Liver (tissue), 9 donors: Measurements from ENCODE around the gene TNK2. TPM values are rescaled to one million over a fixed set of nuclear protein-coding genes. Genes with fewer than 3 reads are reported as not detected.

Source experiments
- DNase-seq: peaks from one replicate; pipeline ENCODE4 v3.0.0-alpha.2; 2017; ENCODE audit warnings: low spot score
- H3K27ac ChIP-seq, 2 donors: one replicate each; pipeline ENCODE4 v1.7.0; 2013; ENCODE audit warnings: inconsistent platforms in 2 of 2, low read length in 2 of 2, control low read depth in 1 of 2, low read depth in 1 of 2, mild to moderate bottlenecking in 1 of 2
- H3K27me3 ChIP-seq, 4 donors: one replicate each; pipeline versions ENCODE4 v1.6.1 to v1.7.0; 2013; ENCODE audit warnings: low read length in 3 of 4, inconsistent platforms in 1 of 4, mild to moderate bottlenecking in 1 of 4, moderate library complexity in 1 of 4; ENCODE audit not compliant: control insufficient read depth in 4 of 4, insufficient read depth in 4 of 4
- H3K36me3 ChIP-seq, 4 donors: one replicate each; pipeline versions ENCODE4 v1.6.1 to v1.7.0; 2013; ENCODE audit warnings: low read length in 3 of 4, mild to moderate bottlenecking in 3 of 4, low read depth in 1 of 4, moderate library complexity in 1 of 4; ENCODE audit not compliant: control insufficient read depth in 4 of 4, insufficient read depth in 3 of 4
- H3K4me1 ChIP-seq, 4 donors: one replicate each; pipeline versions ENCODE4 v1.6.1 to v1.7.0; 2013; ENCODE audit warnings: low read length in 3 of 4, mild to moderate bottlenecking in 3 of 4, moderate library complexity in 1 of 4; ENCODE audit not compliant: control insufficient read depth in 4 of 4, insufficient read depth in 4 of 4
- H3K4me3 ChIP-seq, 3 donors: one replicate each; pipeline versions ENCODE4 v1.6.1 to v1.7.0; 2013; ENCODE audit warnings: low read length in 3 of 3, control low read depth in 1 of 3, low read depth in 1 of 3, mild to moderate bottlenecking in 1 of 3
- H3K9ac ChIP-seq, 2 donors: one replicate each; pipeline ENCODE4 v1.7.0; 2013; ENCODE audit warnings: low read length in 2 of 2, mild to moderate bottlenecking in 2 of 2, moderate library complexity in 2 of 2, control low read depth in 1 of 2, low read depth in 1 of 2
- H3K9me3 ChIP-seq, 4 donors: one replicate each; pipeline versions ENCODE4 v1.6.1 to v1.7.0; 2013; ENCODE audit warnings: low read length in 3 of 4; ENCODE audit not compliant: control insufficient read depth in 4 of 4
- ATF3 ChIP-seq: IDR thresholded peaks from 2 replicates; pipeline ENCODE4 v1.6.1; 2016; ENCODE audit warnings: antibody characterized with exemption
- EGR1 ChIP-seq, 2 donors: IDR thresholded peaks; 2 replicates each; pipeline ENCODE4 v1.6.1; 2016 to 2018; ENCODE audit warnings: antibody characterized with exemption in 2 of 2, low read depth in 2 of 2
- FOXA1 ChIP-seq: IDR thresholded peaks from 2 replicates; pipeline ENCODE4 v1.6.1; 2016; ENCODE audit warnings: antibody characterized with exemption
- FOXA2 ChIP-seq: IDR thresholded peaks from 2 replicates; pipeline ENCODE4 v1.6.1; 2016; ENCODE audit warnings: antibody characterized with exemption
- GABPA ChIP-seq, 2 donors: IDR thresholded peaks in 1 of 2; conservative IDR thresholded peaks in 1 of 2; 2 replicates each; pipeline ENCODE4 v1.6.1; 2016; ENCODE audit warnings: antibody characterized with exemption in 2 of 2, mild to moderate bottlenecking in 1 of 2, moderate library complexity in 1 of 2
- HNF4A ChIP-seq, 2 donors: conservative IDR thresholded peaks; 2 replicates each; pipeline ENCODE4 v1.6.1; 2016; ENCODE audit warnings: antibody characterized with exemption in 2 of 2, mild to moderate bottlenecking in 2 of 2
- HNF4G ChIP-seq: IDR thresholded peaks from 2 replicates; pipeline ENCODE4 v1.6.1; 2016; ENCODE audit warnings: antibody characterized with exemption
- JUND ChIP-seq, 2 donors: IDR thresholded peaks; 2 replicates each; pipeline ENCODE4 v1.6.1; 2016; ENCODE audit warnings: antibody characterized with exemption in 2 of 2
- MAX ChIP-seq: IDR thresholded peaks from 2 replicates; pipeline ENCODE4 v1.6.1; 2016; ENCODE audit warnings: antibody characterized with exemption
- NR2F2 ChIP-seq: IDR thresholded peaks from 2 replicates; pipeline ENCODE4 v1.6.1; 2016; ENCODE audit warnings: antibody characterized with exemption
- RAD21 ChIP-seq, 2 donors: IDR thresholded peaks; 2 replicates each; pipeline ENCODE4 v1.6.1; 2016; ENCODE audit warnings: antibody characterized with exemption in 2 of 2, mild to moderate bottlenecking in 2 of 2
- REST ChIP-seq: IDR thresholded peaks from 2 replicates; pipeline ENCODE4 v1.6.1; 2016; ENCODE audit warnings: antibody characterized with exemption, mild to moderate bottlenecking
- RXRA ChIP-seq, 2 donors: IDR thresholded peaks; 2 replicates each; pipeline ENCODE4 v1.6.1; 2017 to 2018; ENCODE audit warnings: antibody characterized with exemption in 2 of 2, mild to moderate bottlenecking in 1 of 2
- SP1 ChIP-seq: IDR thresholded peaks from 2 replicates; pipeline ENCODE4 v1.6.1; 2018; ENCODE audit warnings: antibody characterized with exemption, mild to moderate bottlenecking
- TAF1 ChIP-seq: conservative IDR thresholded peaks from 2 replicates; pipeline ENCODE4 v1.6.1; 2016; ENCODE audit warnings: antibody characterized with exemption, mild to moderate bottlenecking
- YY1 ChIP-seq: IDR thresholded peaks from 2 replicates; pipeline ENCODE4 v1.6.1; 2016; ENCODE audit warnings: antibody characterized with exemption, mild to moderate bottlenecking
- ZBTB33 ChIP-seq: IDR thresholded peaks from 2 replicates; pipeline ENCODE4 v1.6.1; 2016; ENCODE audit warnings: antibody characterized with exemption
- WGBS: extraction: QIAGEN DNeasy Blood & Tissue Kit; methylation state at CpG from one replicate; pipeline ENCODE4 v1.1.7; 2013; 5-methylcytosine and 5-hydroxymethylcytosine counted together
- polyA plus RNA-seq, 2 donors: library from polyadenylated mRNA; stranded (reverse) in 1 of 2; unstranded in 1 of 2; fragments of 200-250 nt in 1 of 2; fragments of >200 nt in 1 of 2; fragmentation: Nextera tagmentation in 1 of 2; extraction: Ambion mirVana in 1 of 2; gene quantifications; one replicate each; pipeline versions ENCODE4 v1.2.1 to v1.2.3, GENCODE V29; 2013 to 2015
- total RNA-seq, 2 donors: library from RNA; depleted of rRNA; stranded (reverse); fragments of >200 nt; gene quantifications; one replicate each; pipeline ENCODE4 v1.2.3, GENCODE V29; 2014
- donor health status: healthy.
- donor health status: healthy.
- donor health status: healthy.
- donor health status: healthy.
- donor health status: healthy.

Gene TNK2
- total and polyA plus RNA-seq, 4 donors, result 4.0 to 12.2 (median 8.8) TPM

- Histone ChIP-seq H3K27me3 (no peaks in the 10 kb centered on the region), H3K9ac (no peak overlapping the region), H3K4me3 (no peak overlapping the region), H3K36me3 (peaks cover 17 to 58% (median 23%) of the 10 kb centered on the region in 4 donors), H3K4me1 (no peaks in the 10 kb centered on the region), H3K9me3 (no peaks in the 10 kb centered on the region), H3K27ac (no peak overlapping the region)
- 94% methylated on average over 30 of the region's 30 CpGs for WGBS
- DNase-seq, result no peak
- TF ChIP-seq JUND (IDR thresholded peaks at IDR 0.05), result no peak
- TF ChIP-seq GABPA (IDR thresholded peaks at IDR 0.05 in 1 of 2, conservative IDR thresholded peaks at IDR 0.05 in 1 of 2), result no peak
- no peak for TF ChIP-seq NR2F2
- no peak for TF ChIP-seq HNF4A (conservative IDR thresholded peaks at IDR 0.05)
- no peak for TF ChIP-seq YY1
- TF ChIP-seq RAD21 (IDR thresholded peaks at IDR 0.05), result no peak
- no peak for TF ChIP-seq FOXA2
- no peak for TF ChIP-seq ZBTB33
- no peak for TF ChIP-seq FOXA1
- no peak for TF ChIP-seq HNF4G
These were observed 29.7 kb downstream of the TNK2 start for GRCh38 chr3:195878424-195879274.

- 86% methylated on average over 15 of the region's 15 CpGs for WGBS
- Histone ChIP-seq H3K4me3 (no peak overlapping the region), H3K27ac (no peak overlapping the region), H3K4me1 (no peaks in the 10 kb centered on the region), H3K9me3 (no peaks in the 10 kb centered on the region), H3K36me3 (peaks cover 14 to 53% (median 19%) of the 10 kb centered on the region in 4 donors), H3K27me3 (no peaks in the 10 kb centered on the region), H3K9ac (no peak overlapping the region)
- no peak for DNase-seq
- TF ChIP-seq RAD21 (IDR thresholded peaks at IDR 0.05), result no peak
- no peak for TF ChIP-seq NR2F2
- no peak for TF ChIP-seq ZBTB33
These were observed 30.5 kb downstream of the TNK2 start for GRCh38 chr3:195877767-195878423.

GRCh38 chr3:195877136-195877715 lies 31.1 kb downstream of the TNK2 start:
- Histone ChIP-seq H3K9ac (no peak overlapping the region), H3K9me3 (no peaks in the 10 kb centered on the region), H3K4me1 (no peaks in the 10 kb centered on the region), H3K27ac (no peak overlapping the region), H3K36me3 (peaks cover 13 to 51% (median 19%) of the 10 kb centered on the region in 4 donors), H3K4me3 (no peak overlapping the region), H3K27me3 (no peaks in the 10 kb centered on the region)
- DNase-seq, result no peak
- 94% methylated on average over 10 of the region's 10 CpGs for WGBS
- no peak for TF ChIP-seq MAX
- TF ChIP-seq FOXA1, result no peak
- TF ChIP-seq JUND (IDR thresholded peaks at IDR 0.05), result no peak
- no peak for TF ChIP-seq EGR1 (IDR thresholded peaks at IDR 0.05; ENCODE audit: low read depth in 2 of 2)
- no peak for TF ChIP-seq RAD21 (IDR thresholded peaks at IDR 0.05)
- TF ChIP-seq REST, result no peak
- TF ChIP-seq HNF4G, result no peak
- no peak for TF ChIP-seq FOXA2
- no peak for TF ChIP-seq SP1
- TF ChIP-seq GABPA (IDR thresholded peaks at IDR 0.05 in 1 of 2, conservative IDR thresholded peaks at IDR 0.05 in 1 of 2), result no peak
- TF ChIP-seq ATF3, result no peak
- TF ChIP-seq RXRA (IDR thresholded peaks at IDR 0.05), result no peak
- no peak for TF ChIP-seq TAF1
- no peak for TF ChIP-seq YY1
- no peak for TF ChIP-seq HNF4A (conservative IDR thresholded peaks at IDR 0.05)
